MCF 10A (cell line): Measurements from ENCODE around the gene ATOH8. TPM values are rescaled to one million over a fixed set of nuclear protein-coding genes. Genes with fewer than 3 reads are reported as not detected.

ENCODE experiments used
- BruUV-seq: library from RNA; stranded (reverse); fragments of 400-500 nt; replicated peaks from 2 replicates; lab custom pipeline; 2021; lab: Mats Ljungman, UMichigan
- CTCF ChIA-PET: fragments of 300-600 bp; sonication (Branson Sonifier 250); formaldehyde crosslinking; extraction: SDS; loops from one replicate; lab custom pipeline; 2021; ENCODE audit warnings: antibody characterized with exemption, inconsistent platforms; lab: Yijun Ruan, JAX
- POLR2A ChIA-PET: fragments of 300-600, 350-650 bp; sonication (Branson Sonifier 250); formaldehyde crosslinking; extraction: SDS; loops from one replicate; lab custom pipeline; 2020; ENCODE audit warnings: antibody characterized with exemption, inconsistent platforms; lab: Yijun Ruan, JAX
- DNase-seq: peaks from one replicate; pipeline ENCODE4 v3.0.0-alpha.2; 2018; ENCODE audit not compliant: unreplicated experiment
- H3K27ac Mint-ChIP-seq: one replicate; pipeline ENCODE4 v1.8.0; 2022; ENCODE audit warnings: mild to moderate bottlenecking, low read depth, mixed read lengths; ENCODE audit not compliant: unreplicated experiment
- H3K27me3 Mint-ChIP-seq: one replicate; pipeline ENCODE4 v1.8.0; 2022; ENCODE audit warnings: mixed read lengths; ENCODE audit not compliant: insufficient read depth, unreplicated experiment
- H3K36me3 Mint-ChIP-seq: one replicate; pipeline ENCODE4 v1.8.0; 2022; ENCODE audit warnings: mild to moderate bottlenecking, moderate library complexity, mixed read lengths; ENCODE audit not compliant: insufficient read depth, unreplicated experiment
- H3K4me1 Mint-ChIP-seq: one replicate; pipeline ENCODE4 v1.8.0; 2022; ENCODE audit warnings: mixed read lengths; ENCODE audit not compliant: insufficient read depth, unreplicated experiment
- H3K4me3 Mint-ChIP-seq: one replicate; pipeline ENCODE4 v1.8.0; 2022; ENCODE audit warnings: mild to moderate bottlenecking, moderate library complexity, mixed read lengths; ENCODE audit not compliant: unreplicated experiment
- H3K9me3 Mint-ChIP-seq: one replicate; pipeline ENCODE4 v1.8.0; 2022; ENCODE audit warnings: mixed read lengths; ENCODE audit not compliant: unreplicated experiment
- CTCF ChIP-seq: fragments of 200-600 bp; IDR thresholded peaks from one replicate; pipeline ENCODE4 v1.8.0; 2022; ENCODE audit warnings: antibody characterized with exemption, mild to moderate bottlenecking; ENCODE audit not compliant: unreplicated experiment
- intact Hi-C: fragments of 100-400 bp; cut with micrococcal nuclease; formaldehyde crosslinking; loops from 2 replicates; pipeline ENCODE4 v1.14.1; 2022
- total RNA-seq: library from RNA; stranded (reverse); gene quantifications from 2 replicates; pipeline ENCODE4 v1.2.3, GENCODE V29; 2022

ATOH8 gene
- total RNA-seq, 1 experiment from 2014 or later: 0.72 TPM

DNA sequence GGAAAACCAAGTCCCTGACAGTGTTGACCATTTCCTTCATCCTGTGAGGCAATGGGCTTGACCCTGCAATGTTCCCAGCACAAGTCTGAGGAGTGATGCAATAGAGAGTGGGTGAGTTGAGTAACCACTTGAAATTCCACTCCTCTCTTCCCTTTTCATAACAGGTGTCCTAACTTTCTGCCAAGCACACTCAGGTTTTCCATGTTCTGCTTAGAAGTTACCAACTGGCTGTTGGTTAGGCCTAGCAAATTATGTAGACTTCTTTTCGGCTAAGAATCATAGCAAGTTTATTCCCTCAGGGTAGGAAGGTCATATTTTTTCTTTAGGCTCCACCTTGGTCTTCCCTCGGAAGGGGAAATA, 48.1 kb upstream of the ATOH8 start:
- intact Hi-C loops: no loop called here
- Mint-ChIP-seq H3K9me3 (peaks cover 7% of the 10 kb centered on the region), H3K4me1 (peaks cover 70% of the 10 kb centered on the region), H3K36me3 (no peaks in the 10 kb centered on the region), H3K27me3 (no peaks in the 10 kb centered on the region), H3K4me3 (peak overlapping the region; percentile 55), H3K27ac (peak overlapping the region; percentile 94)
- TF ChIP-seq CTCF: no peak
- no TSS peak for BruUV-seq
- ChIA-PET CTCF (interaction anchor here (0.6 to 8.9 kb wide), 16 partner anchors 9 to 488 kb away, joined by 3 to 166 read pairs (median 4); no protein-coding TSS in a partner anchor), POLR2A (interaction anchor here (0.7 to 2.1 kb wide), 10 partner anchors 18 to 168 kb away, joined by 3 to 22 read pairs (median 4); no protein-coding TSS in a partner anchor)
- DNase-seq: peak; percentile 99

GRCh38 chr2:85706063-85706462, 47.7 kb upstream of the ATOH8 start:
- peaks cover 7% of the 10 kb centered on the region for H3K9me3 Mint-ChIP-seq
- H3K36me3 Mint-ChIP-seq: no peaks in the 10 kb centered on the region
- ChIA-PET POLR2A (interaction anchor here (0.7 to 2.1 kb wide), 8 partner anchors 19 to 168 kb away, joined by 3 to 22 read pairs (median 3); no protein-coding TSS in a partner anchor), CTCF (interaction anchor here (0.6 to 8.9 kb wide), 16 partner anchors 10 to 487 kb away, joined by 3 to 166 read pairs (median 4); no protein-coding TSS in a partner anchor)
- H3K27me3 Mint-ChIP-seq: no peaks in the 10 kb centered on the region
- DNase-seq: no peak
- peak overlapping the region; percentile 94 for H3K27ac Mint-ChIP-seq
- BruUV-seq: TSS peak; percentile 21
- no peak for TF ChIP-seq CTCF
- H3K4me3 Mint-ChIP-seq: peak overlapping the region; percentile 55
- intact Hi-C loops: no loop called here
- H3K4me1 Mint-ChIP-seq: peaks cover 66% of the 10 kb centered on the region

- POLR2A ChIA-PET: interaction anchor here (0.6 to 2.1 kb wide), 13 partner anchors 20 to 394 kb away, joined by 3 to 22 read pairs (median 5); partner anchors contain the start of gene VAMP8
- peaks cover 61% of the 10 kb centered on the region for H3K4me1 Mint-ChIP-seq
- TF ChIP-seq CTCF: no peak
- intact Hi-C loops: loop anchor here (1.0 kb wide), 3 partner anchors 27 to 69 kb away; no protein-coding TSS in a partner anchor
- peak overlapping the region; percentile 94 for H3K27ac Mint-ChIP-seq
- no TSS peak for BruUV-seq
- H3K36me3 Mint-ChIP-seq: no peaks in the 10 kb centered on the region
- no peak for DNase-seq
- H3K9me3 Mint-ChIP-seq: peaks cover 7% of the 10 kb centered on the region
- peak overlapping the region; percentile 36 for H3K4me3 Mint-ChIP-seq
- H3K27me3 Mint-ChIP-seq: no peaks in the 10 kb centered on the region
- CTCF ChIA-PET: interaction anchor here (0.6 to 8.9 kb wide), 16 partner anchors 11 to 1339 kb away, joined by 3 to 166 read pairs (median 4); no protein-coding TSS in a partner anchor
These were observed 47.0 kb upstream of the ATOH8 start for GRCh38 chr2:85706599-85707296.

DNA sequence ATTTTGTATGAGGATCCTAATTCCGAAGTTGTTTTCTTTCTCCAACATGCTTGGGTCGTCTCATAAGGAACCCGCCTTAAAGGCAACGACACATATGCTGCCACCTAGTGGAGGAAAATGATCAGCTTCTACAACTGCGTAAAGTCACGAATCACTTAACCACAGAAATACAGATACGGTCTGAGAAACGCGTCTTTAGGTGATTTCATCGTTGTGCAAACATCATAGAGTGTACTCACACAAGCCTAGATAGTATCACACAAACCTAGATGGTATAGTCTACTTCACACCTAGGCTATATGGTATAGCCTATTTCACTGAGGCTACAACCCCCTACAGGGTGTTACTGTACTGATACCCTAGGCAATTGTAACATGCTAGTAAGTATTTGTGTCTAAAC, 46.5 kb upstream of the ATOH8 start:
- peak overlapping the region; percentile 94 for H3K27ac Mint-ChIP-seq
- intact Hi-C loops: loop anchor here (1.0 kb wide), 3 partner anchors 28 to 70 kb away; no protein-coding TSS in a partner anchor

More for the DNA sequence above, 46.5 kb upstream of the ATOH8 start:
- Mint-ChIP-seq H3K27me3 (no peaks in the 10 kb centered on the region), H3K36me3 (no peaks in the 10 kb centered on the region), H3K4me3 (peak overlapping the region; percentile 36), H3K9me3 (peaks cover 7% of the 10 kb centered on the region), H3K4me1 (peaks cover 56% of the 10 kb centered on the region)
- peak; percentile 65 for TF ChIP-seq CTCF
- ChIA-PET CTCF (interaction anchor here (0.6 to 8.9 kb wide), 22 partner anchors 9 to 1340 kb away, joined by 3 to 166 read pairs (median 4); partner anchors contain the start of genes GNLY and VAMP8), POLR2A (interaction anchor here (0.6 to 2.9 kb wide), 15 partner anchors 9 to 394 kb away, joined by 3 to 12 read pairs (median 4); partner anchors contain the start of gene VAMP8)
- peak; percentile 95 for DNase-seq
- no TSS peak for BruUV-seq
